Activated naive CD8-positive, alpha-beta T cell treated with anti-CD3 and anti-CD28 coated beads, Interleukin-2, amount 50 U/mL, for 16 hours (primary cell): ENCODE data around the gene COX6B2.
A peak's percentile ranks its signal among the peaks of the same experiment; 100 is the strongest.

ENCODE experiments used
- DNase-seq: peaks from one replicate; pipeline ENCODE4 v3.0.0-alpha.2; 2020; ENCODE audit warnings: low read depth, low spot score

The COX6B2 gene

DNA sequence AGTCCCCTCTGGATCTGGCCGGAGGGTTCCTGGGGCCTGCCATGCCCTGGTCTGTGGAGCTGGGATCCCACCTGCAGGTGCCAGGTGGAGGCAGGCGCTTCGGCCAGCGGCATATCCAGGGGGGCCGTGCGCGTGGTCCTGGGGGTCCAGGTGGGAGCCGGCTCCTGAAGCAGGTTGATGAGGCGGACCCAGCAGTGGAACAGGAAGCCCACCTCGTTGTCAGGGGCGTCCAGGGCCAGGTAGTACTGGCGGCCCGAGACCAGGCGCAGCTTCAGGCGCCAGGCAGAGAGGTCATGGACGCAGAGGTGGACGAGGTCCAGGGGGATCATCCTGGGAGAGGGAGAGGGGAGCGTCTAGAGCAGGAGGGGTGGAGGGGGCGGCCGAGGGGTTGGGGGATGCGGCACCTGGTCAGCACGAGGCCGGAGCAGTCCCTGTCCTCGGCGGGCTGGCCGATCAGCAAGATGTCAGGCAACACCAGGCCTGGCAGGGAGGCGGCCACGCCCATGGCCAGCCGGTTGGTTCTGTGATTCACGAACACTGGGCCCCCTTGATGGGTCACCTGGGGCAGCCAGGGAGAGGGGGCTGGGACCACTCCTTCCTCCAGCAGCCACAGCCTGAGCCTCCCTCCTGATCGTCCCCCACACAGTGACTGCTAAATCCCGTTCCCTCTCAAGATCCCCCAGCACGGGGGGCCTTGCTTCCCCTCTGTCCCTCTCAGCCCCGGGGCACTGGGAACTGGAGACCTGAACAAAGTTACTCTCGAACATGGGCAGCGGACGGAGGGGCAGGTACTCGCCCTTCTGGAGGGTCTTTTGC lies 7.9 kb upstream of the COX6B2 start:
- DNase-seq = no peak

DNA sequence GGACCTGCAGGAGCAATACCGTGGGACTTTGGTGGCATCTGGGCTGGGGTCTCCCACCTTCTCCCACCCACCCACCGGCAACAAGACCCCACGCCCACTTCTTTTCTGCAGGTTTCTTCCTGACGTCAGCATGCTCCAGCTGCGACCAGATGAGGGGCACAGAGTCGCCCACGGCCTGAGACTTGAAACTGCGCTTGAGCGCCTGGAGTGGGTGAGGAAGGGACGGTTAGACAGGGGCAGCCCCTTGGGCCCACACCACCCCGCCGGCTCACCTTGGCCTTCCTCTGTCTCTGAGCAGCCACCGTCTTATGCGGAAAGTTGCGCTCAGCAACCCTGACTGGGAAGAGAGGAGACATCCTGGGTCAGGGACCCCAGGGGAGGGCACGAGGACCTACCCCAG lies 6.4 kb upstream of the COX6B2 start:
- DNase-seq = no peak

DNA sequence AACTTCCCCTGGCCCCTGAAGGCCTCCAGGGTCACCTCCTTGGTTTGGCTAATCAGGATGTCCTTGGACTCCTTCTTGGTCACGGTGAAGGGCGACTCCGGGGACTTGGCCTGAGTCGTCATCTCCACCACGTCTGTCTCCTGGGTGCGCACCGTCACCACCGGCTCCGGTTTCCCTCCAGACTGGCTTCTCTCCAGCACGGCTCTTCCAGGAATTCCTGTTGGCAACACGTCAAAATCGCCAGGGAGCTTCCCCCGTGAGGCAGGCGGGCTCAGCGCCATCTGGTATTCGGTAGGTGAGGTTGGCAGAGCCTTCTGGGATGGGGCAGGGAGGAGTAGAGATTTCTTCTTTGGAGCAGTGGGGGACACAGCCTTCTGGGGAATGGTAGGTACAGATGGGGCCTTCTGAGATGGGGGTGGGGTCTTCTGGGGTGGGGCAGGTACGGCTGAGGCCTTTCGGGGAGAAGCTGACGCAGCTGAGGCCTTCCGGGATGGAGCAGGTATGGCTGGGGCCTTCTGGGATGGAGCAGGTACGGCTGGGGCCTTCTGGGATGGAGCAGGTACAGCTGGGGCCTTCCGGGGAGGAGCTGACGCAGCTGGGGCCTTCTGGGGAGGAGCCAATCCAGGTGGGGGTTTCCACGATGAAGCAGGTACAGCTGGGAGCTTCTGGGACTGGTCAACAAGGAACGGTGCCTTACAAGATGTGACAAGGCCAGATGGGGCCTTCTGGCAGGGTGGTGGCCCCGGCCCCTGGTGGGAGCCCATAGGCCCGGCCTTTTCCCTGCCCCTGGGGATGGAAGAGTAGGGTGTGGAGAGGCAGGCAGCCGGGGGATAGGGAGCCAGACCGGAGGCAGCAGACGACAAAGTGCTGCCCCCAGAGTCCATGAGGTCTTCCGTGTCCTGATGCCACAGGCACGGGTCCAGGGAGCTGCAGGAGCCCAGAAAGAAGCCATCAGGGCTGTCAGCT lies 4.7 kb upstream of the COX6B2 start:
- DNase-seq = no peak

DNA sequence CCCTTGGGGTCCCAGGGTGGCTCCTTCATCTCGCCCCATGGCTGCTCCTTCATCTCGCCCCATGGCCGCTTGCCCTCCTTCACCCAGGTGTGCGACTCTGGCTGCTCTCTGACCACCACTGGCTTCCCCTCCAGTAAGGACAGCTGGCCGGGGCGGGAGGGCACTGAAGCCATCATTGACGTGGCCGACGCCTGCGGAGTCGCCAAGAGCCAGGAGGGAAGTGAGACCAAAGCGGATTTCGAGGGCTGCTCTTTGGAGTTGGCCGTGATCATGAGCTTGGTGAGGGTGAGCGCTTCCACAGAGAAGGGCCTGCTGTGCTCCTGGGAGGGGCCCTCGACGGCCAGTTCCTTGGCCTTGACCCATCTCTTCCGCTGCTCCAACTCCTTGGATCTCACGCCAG lies 4.0 kb upstream of the COX6B2 start:
- DNase-seq = no peak

DNA sequence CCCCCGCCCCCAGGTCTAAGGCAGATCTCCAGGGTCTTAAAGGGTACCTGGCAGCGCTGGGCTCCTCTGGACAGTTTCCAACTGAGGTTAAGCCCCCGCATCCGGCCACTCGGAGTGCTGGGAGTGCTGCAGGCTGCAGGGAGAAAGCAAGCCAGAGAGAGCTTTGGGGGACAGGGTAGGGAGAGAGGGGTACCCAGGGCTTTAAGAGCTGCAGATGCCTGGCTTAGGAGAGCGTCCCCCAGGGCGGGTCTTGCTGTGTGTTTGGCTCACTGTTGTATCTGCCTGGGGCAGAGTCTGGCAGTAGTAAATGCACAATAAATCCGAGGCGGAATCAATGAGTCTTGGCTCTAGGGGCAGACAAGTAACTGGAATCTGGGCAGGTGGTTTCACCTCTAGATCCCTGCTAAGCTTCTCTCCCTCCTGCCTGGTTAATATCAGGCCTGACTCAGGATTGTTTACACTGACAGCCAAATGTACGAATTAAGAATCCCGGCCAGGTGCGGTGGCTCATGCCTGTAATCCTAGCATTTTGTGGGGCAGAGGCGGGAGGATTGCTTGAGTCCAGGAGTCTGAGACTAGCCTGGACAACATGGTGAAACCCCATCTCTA lies 798 bp upstream of the COX6B2 start:
- no peak for DNase-seq

DNA sequence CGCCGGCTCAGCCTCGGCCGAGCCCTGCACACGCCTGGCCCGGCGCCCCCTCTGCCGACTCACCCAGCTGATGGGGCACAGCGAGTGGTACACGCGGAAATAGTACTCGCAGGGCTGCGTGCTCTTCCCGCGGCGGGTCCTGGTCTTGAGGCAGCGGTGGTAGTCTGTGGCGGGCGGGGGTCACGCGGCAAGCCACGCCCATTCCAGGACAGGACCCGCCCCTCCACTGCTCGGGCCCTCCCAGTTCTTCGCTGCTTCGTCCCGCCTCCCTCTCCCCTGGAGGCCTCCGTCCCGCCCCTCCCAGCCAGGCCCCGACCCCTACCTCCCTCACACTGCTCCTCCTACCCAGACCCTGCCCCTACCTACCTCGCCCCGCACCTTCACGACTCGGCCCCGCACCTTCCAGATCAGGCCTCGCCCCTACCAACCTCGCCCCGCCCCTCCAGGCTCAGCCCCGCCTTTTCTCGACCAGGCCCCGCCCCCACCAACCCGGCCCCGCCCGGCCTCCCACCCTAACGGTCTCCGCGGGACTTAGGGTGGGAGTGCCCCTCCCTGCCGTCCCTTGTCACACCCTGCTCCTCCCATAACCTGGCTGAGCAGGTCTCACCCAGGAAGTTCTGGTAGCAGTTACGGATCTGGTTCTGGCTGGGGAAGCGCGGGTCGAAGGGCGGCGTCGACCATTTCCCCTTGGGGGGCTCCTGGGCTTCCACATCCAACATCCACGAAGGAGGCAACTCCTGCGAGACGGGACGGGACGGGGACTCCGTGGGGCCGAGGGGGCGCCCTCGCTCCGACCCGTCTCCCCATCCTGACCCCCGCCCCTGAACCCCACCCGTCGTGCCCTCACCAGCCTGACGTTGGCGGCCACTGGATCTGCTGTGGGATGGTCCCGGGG lies 469 bp downstream of the COX6B2 start:
- DNase-seq = peak; percentile 37

DNA sequence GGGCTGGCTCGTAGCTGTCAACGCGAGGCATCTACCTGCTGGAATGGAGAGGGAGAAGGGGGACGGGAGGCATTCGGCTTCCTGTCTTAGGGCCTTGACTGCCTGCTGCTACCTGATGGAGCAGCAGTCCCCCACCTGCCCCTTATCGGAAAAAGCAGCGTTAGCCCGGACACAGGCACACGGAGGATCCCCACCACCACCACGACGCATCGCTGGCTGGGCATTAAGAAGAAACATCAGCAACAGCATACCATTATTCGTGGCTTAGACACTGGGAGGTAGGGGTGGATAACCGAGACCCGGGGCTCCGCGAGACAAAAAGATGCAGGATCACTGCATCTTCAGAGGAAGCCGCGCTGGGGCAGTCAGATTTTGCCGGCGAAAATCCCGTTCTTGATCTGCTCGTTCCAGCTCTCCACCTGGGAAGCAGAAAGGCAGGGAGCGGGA lies 1.1 kb downstream of the COX6B2 start:
- no peak for DNase-seq

DNA sequence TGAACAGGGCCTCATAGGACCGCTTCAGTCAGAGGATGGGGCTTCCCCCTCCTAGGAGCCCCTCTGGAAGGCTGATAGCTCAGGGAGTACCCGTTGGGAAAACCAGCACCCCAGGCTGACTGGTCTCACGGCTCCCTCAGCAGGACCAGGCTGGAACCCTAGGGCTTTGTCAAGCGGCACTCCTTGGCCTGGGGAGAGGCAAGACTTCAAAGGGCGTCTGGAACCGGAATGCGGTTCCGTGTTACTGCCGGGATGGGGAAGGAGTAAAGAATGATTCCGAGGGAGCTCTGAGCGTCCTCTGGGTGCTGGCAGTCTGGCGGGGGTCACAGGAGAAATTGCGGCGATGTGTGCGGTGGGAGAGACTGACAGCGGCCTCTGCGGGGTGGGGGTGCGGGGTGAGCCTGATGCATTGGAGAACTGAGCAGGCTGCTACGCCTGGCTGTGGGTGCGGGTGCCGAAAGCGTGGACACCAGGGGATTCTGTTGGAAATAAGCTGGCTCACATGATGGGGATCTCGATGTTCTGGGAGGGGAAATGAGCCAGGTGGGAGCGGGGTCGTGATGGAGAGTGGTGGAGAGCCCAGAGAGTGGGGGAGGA lies 1.9 kb downstream of the COX6B2 start:
- DNase-seq = no peak

DNA sequence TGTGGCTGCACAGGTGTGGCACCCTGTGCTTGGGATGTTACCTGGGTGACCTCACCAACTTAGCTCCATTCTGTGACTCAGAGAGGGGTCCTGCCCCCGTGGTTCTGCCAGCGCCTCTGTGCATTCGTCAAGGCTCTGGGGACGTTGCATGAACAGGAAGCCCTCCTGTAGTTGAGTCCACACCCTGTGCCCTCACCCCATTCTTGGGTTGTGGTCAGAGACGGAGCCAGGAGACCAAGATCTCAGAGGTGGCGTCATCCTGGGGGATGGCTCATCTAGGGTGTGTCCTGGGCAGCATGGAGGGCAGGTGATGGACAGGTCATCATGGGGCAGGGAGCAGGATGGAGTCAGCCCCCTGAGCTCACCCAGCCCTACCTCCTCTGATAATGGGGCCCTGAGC lies 2.5 kb downstream of the COX6B2 start:
- DNase-seq = no peak

DNA sequence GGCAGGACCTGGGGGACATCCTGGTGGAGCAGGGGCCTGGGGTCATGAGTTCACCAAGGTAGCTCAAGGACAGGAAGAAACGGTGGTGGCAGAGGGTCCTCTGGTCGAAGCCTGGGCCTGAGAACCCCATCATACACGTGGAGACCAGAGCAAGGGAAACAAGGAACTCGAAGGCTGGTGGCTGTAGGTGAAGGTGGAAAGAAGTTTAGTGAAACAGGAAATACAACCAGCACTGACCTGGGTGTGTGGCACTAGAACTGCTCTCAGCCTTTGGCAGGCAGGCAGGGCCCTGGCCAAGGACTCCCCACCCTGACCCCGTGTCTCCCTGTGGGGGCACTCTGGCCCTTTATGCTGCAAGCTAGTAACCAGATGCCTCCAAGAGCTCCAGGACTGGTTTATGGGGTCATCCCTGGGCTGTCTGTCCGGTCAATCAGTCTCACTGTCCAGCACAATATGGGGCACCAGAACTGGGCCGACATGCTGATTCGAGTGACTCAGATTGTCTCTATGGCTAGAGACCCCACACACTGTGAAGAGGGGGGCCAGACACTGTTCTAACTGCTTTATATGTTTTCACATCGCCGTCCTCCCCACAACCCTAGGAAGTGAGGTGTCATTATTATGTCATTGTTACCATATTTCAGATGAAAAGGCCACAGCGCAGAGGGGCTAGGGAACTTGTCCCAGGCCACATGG lies 3.8 kb downstream of the COX6B2 start:
- no peak for DNase-seq

DNA sequence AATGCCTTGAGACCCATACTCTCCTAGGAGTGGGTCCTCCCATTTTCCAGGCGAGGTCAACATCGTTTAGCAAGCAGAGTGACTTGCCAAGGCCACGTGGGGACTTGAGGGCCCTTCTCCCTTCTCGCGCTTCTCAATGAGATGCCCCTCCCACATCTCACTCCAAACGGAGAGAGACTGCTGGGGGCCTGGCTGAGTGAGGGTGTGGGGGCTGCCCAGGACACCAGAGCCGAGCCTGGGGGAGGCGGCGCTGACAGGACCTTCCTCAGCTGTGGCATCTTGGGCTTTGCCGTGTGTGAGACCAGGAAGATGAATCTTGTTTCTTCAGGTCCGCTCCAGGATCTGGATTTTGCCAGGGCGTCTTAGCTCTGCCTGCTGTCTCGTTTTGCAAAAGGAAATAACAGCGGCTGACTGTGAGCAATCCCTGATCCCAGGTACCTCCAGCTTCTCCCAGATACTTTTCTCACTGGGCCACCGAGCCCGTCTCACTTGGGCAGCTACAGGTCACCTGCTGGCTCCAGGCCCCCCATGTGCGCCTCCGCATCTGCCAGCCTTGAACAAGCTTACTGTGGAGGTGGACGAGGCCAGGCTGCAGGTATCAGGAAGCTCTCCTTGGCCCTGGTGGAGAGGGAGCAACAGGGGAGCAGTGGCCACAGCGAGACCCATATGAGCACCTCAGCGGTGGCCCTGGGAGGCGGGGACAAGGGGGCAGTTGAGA lies 6.0 kb downstream of the COX6B2 start:
- no peak for DNase-seq

DNA sequence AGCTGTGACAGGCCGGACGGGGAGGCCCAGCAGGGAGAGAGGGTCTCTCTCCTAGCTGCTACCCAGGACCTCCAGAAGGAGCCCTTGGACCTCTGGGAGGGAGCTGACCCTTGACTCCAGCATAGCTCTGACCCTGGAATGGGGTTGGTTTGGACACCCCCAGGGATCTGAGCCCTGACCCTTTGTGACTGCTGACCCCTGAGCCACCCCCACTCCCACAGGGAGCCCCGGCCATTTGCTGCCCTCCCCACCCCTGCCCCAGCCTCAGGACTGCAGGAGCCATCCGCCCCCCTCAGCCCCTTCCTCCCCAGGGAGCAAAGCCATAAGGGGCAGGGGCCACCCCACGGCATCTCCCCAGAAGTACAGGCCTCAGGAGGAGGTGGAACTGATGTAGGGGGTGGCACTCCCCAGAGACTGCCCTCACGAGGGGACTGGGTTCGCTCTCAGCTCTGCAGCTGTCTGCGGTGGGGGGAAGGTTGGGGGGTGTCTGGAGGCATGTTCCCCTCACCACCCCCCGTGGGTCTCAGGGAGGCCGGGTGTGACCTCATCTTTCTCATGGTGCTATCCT lies 7.0 kb downstream of the COX6B2 start:
- DNase-seq = no peak

DNA sequence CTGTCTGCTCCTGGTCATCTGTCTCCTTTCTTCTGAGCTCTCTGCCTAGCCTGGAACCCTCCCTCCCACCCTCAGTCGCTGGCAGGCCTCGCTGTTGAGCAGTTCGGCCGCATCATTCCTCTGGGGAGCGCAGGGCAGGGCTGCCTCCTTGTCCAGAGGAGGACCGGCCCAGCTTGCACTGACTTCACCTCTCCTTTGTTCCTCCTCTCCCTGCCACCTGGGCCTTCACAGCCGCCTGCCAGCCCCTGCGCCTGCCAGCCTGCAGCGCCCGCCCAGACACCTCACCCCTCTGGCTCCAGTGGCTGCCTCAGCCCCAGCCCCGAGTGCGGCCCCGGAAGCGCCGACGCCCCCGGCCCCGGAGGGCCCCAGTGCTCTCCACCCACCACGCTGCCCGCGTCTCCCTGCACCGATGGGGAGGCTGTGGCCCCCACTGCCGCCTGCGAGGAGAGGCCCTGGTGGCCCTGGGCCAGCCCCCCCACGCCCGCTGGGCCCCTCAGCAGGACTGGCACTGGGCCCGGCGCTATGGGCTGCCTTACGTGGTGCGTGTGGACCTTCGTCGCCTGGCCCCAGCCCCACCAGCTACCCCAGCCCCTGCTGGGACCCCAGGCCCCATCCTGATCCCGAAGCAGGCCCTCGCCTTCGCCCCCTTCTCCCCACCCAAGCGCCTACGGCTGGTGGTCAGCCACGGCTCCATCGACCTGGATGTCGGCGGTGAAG lies 7.6 kb downstream of the COX6B2 start:
- no peak for DNase-seq

DNA sequence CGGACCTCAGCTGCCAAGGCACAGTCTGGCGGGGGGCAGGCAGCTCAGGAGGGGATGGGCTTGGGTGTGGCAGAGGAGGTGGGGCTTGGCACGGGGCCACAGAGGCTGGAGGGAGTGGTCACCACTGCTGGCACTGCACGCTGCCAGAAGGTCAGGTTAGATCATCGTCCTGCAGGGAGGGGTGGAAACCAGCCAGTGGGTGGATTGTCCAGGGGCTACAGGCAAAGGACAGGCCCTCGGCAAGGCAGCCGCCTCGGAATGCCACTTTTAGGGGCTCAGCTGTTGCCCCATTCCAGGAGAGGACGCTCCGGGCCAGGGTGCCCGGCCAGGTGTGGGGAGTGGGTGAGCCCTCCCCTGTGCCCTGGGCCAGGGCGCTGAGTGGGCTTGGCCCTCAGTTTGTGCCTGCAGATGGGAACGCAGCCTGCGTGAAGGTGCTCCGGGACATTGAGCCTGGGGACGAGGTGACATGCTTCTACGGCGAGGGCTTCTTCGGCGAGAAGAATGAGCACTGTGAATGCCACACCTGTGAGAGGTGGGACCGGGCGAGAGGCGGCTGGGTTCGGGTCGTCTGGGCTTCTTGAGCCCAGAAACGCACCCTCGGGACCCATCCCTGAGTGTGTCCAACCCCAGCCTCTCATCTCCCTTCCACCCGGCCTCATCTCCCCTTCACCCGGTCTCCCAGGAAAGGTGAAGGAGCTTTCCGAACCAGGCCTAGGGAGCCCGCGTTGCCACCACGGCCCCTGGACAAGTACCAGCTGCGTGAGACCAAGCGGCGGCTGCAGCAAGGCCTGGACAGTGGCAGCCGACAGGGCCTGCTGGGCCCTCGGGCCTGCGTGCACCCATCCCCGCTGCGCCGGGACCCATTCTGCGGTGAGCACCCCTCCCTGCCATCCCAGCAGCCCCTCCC lies 8.4 kb downstream of the COX6B2 start:
- no peak for DNase-seq

DNA sequence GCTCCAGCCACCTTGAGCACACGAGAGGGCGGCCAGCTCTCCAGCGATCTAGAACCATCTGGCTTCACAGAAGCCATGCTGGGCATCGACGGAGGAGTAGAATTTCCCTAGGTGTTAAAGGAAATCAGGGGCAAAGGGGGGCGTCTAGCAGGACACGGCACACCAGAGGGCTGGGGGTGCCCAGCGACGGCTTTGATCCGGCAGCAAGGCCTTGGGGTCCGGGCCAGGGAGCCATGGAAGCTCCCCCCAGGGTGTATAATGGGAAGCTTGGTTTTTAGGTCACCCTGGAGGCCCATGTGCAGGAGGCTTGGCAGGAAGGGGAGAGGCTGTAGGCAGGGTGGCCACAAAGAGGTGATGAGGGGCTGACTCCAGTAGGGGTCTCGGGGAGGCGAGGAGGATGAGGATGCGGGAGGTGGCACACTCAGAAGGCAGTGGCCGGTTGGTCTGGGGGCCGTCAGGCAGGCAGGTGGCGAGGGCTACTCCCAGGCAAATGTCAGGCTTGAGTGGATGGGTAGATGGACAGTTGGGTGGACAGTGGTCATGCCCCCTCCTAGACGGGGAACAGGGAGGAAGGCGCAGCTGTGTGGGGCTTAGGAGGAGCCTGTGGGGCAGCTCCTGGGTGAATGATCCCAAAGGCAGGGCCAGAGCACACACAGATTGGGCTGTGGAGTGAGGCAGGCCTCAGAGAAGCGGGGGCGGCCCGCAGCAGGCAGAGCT lies 9.3 kb downstream of the COX6B2 start:
- no peak for DNase-seq

DNA sequence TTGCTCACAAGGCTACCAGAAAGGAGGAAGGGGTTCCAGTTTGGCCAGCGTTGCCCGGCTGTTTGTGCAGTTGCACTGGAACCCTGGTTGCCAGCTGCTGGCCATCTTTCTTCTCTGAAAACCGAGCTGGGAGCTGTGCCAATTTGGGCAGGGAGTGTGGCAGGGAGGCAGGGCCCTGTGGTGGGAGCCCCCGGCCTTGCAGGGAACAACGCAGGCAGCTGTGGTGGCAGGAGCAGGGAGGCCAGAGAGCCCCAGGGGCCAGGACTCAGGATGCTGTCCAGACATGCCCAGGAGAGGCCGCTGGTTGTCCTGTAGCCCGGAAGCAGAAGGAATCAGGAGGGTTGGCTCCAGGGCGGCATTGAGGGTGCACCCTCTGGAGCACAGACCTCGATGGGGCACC lies 10.1 kb downstream of the COX6B2 start:
- no peak for DNase-seq
